NOMO-1 treated with dmso at 0.1 percent for 144 hours (cell line): ENCODE measurements around the gene PCDHGB5.
"Not testable (repeated sequence)": the region's sequence is repeated elsewhere in the genome, so short reads cannot be mapped to it uniquely, and the experiment has no call there.

ENCODE experiments used
- DNase-seq: peaks from one replicate; lab custom pipeline; 2025; ENCODE audit not compliant: unreplicated experiment; lab: John Stamatoyannopoulos, UW

The PCDHGB5 gene

GRCh38 chr5:141397756-141398551 is at the start of gene PCDHGB5:
Gene PCDHGB5, plus strand, starts transcription at chr5:141397947. Its CDS starts 181 bp downstream, at chr5:141398128.
- DNase-seq: not testable (repeated sequence)

- DNase-seq: no peak
These were observed 47.7 kb upstream of the PCDHGB5 start, which contains the start of gene PCDHGB1 for GRCh38 chr5:141349917-141350619. Gene PCDHGB1, plus strand, starts transcription at chr5:141350099. Its CDS starts 162 bp downstream, at chr5:141350261.

- no peak for DNase-seq
These were observed 46.2 kb upstream of the PCDHGB5 start for GRCh38 chr5:141351591-141351990.

DNA sequence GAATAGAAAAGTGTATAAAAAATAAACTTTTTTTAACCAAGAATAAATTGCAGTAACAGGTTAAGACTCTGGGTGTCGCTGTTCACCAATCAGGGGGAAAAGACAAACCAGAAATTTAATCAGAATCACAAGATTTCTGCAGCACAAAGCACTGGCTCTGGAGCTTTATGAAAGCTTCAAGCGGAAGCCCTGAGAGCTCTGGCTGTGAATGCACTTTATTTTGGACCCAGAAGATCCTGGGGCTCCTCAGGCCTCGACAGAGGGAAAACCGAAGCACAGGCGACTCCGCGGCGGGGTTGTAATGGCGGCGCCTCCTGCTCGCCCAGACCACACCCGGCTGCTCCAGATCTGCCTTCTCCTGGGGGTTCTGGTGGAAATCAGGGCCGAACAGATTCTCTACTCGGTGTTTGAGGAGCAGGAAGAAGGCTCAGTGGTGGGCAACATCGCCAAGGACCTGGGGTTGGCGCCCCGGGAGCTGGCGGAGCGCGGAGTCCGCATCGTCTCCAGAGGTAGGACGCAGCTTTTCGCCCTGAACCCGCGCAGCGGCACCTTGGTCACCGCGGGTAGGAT is 42.8 kb upstream of the PCDHGB5 start, which contains the start of gene PCDHGA4:
Gene PCDHGA4, plus strand, starts transcription at position 122 of the 570 bp plus-strand sequence. Its CDS starts 87 bp downstream, at position 209.
- DNase-seq: no peak

DNA sequence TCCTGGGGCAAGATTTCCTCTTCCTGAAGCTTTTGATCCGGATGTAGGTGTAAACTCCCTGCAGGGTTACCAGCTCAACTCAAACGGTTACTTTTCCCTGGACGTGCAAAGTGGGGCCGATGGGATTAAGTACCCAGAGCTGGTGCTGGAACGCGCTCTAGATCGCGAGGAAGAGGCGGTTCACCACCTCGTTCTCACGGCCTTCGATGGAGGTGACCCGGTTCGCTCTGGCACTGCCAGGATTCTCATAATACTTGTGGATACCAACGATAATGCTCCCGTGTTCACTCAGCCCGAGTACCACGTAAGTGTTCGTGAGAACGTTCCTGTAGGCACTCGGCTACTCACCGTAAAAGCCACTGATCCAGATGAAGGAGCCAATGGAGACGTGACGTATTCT is 42.1 kb upstream of the PCDHGB5 start:
- no peak for DNase-seq

GRCh38 chr5:141356133-141356532 is 41.6 kb upstream of the PCDHGB5 start:
- no peak for DNase-seq

DNA sequence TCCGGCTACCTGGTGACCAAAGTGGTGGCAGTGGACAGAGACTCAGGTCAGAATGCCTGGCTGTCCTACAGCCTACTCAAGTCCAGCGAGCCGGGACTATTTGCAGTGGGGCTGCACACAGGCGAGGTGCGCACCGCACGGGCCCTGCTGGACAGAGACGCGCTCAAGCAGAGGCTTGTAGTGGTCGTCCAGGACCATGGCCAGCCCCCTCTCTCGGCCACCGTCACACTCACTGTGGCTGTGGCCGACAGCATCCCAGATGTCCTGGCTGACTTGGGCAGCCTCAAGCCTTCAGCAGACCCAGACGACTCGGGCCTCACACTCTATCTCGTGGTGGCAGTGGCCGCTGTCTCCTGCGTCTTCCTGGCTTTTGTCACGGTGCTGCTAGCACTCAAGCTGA is 40.8 kb upstream of the PCDHGB5 start:
- DNase-seq: no peak

GRCh38 chr5:141359790-141360426 is 37.8 kb upstream of the PCDHGB5 start, which contains the start of gene PCDHGB2:
Gene PCDHGB2, plus strand, starts transcription at chr5:141359994. Its CDS starts 142 bp downstream, at chr5:141360136.
- peak; percentile 54 for DNase-seq

GRCh38 chr5:141360685-141361084 is 37.1 kb upstream of the PCDHGB5 start:
- no peak for DNase-seq

DNA sequence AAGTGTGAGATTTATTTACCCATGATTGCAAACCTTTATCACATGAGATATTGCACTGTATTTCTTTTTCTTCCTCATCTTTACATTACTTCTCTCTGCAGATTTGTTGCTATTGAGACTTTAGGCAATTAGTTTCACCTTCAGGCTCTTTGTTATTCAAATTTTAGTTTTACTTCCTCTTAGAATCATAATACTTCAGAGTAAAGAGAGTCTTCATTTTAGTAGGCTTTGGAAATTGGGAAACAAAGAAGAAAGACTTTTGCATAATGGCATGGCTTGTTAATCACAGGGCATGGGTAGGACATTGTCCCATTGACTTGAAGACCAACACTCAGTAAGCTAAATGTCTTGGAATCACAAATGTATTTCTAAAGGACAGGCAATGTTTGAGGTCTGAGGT is 35.0 kb upstream of the PCDHGB5 start:
- DNase-seq: no peak

DNA sequence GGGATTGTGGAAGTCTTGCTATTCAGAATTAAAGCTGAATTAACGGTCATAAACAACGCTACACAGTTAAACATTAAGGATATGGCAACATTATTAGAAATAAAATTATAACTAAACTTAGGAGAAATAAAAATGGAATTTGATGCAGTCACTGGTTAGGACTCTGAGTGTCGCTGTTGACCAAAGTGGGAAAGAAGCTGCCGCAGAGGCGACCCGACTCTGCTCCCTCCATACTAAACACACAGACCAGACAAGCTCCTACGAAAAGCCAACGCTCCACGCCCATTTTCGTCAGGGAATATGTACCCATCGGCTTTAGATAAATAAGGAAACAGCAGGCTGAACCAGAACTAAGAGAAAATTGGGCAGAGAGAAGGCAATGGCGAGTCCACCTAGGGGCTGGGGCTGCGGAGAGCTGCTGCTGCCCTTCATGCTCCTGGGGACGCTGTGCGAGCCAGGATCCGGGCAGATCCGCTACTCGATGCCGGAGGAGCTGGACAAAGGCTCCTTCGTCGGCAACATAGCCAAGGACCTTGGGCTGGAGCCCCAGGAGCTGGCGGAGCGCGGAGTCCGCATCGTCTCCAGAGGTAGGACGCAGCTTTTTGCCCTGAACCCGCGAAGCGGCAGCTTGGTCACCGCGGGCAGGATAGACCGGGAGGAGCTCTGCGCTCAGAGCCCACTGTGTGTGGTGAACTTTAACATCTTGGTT is 33.6 kb upstream of the PCDHGB5 start, which contains the start of gene PCDHGA5:
Gene PCDHGA5, plus strand, starts transcription at position 211 of the 709 bp plus-strand sequence. Its CDS starts 169 bp downstream, at position 380.
- DNase-seq: no peak

DNA sequence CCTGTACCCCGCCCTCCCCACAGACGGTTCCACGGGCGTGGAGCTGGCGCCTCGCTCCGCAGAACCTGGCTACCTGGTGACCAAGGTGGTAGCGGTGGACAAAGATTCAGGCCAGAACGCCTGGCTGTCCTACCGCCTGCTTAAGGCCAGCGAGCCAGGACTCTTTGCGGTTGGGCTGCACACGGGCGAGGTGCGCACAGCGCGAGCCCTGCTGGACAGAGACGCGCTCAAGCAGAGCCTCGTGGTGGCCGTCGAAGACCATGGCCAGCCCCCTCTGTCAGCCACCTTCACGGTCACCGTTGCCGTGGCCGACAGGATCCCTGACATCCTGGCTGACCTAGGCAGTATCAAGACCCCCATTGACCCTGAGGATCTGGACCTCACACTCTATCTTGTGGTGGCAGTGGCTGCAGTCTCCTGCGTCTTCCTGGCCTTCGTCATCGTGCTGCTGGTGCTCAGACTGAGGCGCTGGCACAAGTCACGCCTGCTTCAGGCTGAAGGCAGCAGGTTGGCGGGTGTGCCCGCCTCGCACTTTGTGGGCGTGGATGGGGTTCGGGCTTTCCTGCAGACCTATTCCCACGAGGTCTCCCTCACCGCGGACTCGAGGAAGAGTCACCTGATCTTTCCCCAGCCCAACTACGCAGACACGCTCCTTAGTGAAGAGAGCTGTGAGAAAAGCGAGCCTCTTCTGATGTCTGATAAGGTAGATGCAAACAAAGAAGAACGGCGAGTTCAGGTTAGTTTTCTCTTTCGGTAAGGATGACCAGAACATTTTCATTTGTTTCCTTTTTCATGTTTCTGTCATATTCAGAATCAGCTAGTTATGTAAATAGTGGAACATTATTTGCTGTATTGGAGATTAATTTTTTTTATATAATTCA is 31.5 kb upstream of the PCDHGB5 start:
- no peak for DNase-seq

DNA sequence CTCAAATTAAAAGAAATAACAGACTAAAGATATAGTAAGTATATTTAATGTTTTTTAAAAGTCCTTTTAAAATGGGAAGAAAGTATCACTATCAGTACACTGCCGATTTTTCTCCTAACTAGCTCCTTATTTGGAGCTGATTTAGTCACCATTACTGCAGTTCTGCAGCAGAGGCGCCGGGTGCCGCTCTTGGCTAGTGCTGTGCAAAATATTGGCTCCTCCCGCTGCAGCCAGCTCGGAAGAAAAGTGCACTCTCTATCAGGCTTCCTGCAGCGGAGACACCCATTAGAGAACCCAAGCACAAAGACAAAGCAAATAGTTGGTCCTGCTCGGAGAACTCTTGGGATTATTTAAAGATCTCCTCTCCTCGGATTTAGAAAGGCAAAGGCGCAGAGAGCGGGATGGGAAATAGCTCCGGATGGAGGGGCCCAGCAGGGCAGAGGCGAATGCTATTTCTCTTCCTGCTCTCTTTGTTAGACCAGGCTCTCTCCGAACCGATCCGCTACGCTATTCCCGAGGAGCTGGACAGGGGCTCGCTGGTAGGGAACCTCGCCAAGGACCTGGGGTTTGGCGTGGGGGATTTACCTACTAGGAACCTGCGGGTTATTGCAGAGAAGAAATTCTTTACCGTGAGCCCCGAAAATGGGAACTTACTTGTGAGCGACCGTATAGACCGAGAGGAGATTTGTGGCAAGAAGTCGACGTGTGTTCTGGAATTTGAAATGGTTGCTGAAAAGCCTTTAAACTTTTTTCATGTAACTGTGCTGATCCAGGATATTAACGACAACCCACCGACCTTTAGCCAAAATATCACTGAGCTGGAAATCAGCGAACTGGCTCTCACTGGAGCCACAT is 27.5 kb upstream of the PCDHGB5 start, which contains the start of gene PCDHGB3:
Gene PCDHGB3, plus strand, starts transcription at position 249 of the 855 bp plus-strand sequence. Its CDS starts 153 bp downstream, at position 402.
- peak; percentile 15 for DNase-seq

DNA sequence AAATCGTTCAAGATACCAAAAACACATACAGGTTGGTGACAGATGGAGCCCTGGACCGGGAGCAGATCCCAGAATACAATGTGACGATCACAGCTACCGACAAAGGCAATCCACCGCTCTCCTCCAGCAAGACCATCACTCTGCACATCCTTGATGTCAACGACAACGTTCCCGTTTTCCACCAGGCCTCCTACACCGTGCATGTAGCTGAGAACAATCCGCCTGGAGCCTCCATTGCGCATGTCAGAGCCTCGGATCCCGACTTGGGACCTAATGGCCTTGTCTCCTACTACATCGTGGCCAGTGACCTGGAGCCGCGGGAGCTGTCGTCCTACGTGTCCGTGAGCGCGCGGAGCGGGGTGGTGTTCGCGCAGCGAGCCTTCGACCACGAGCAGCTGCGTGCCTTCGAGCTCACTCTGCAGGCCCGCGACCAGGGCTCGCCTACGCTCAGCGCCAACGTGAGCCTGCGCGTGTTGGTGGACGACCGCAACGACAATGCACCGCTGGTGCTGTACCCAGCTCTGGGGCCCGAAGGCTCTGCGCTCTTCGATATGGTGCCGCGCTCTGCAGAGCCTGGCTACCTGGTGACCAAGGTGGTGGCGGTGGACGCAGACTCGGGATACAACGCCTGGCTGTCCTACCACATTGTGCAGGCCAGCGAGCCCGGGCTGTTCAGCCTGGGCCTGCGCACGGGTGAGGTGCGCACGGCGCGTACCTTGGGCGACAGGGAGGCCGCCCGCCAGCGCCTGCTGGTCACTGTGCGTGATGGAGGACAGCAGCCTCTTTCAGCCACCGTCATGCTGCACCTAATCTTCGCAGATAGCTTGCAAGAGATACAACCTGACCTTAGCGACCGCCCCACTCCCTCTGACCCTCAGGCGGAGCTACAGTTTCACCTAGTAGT is 25.9 kb upstream of the PCDHGB5 start:
- no peak for DNase-seq

- no peak for DNase-seq
These were observed 24.0 kb upstream of the PCDHGB5 start, which contains the start of gene PCDHGA6 for GRCh38 chr5:141373673-141374317. Gene PCDHGA6, plus strand, starts transcription at chr5:141373891. Its CDS starts 193 bp downstream, at chr5:141374084.

- no peak for DNase-seq
These were observed 23.1 kb upstream of the PCDHGB5 start for GRCh38 chr5:141374627-141375026.
